Stimulated activated CD8-positive, alpha-beta memory T cell treated with anti-CD3 and anti-CD28 coated beads, Interleukin-15, amount 100 ng/mL, for 4 hours (primary cell): ENCODE measurements around the gene CDK18.
"Not testable (repeated sequence)": the region's sequence is repeated elsewhere in the genome, so short reads cannot be mapped to it uniquely, and the experiment has no call there.

Source experiments
- DNase-seq, 2 donors: peaks; one replicate each; pipeline ENCODE4 v3.0.0-alpha.2; 2020; ENCODE audit warnings: low read depth in 2 of 2

CDK18 gene

GRCh38 chr1:205504311-205505075, at the start of gene CDK18:
Gene CDK18 (plus strand): TSS chr1:205504669. CDS start chr1:205523168, 18,499 bp downstream.
- peak; percentile 13 to 23 for DNase-seq

- DNase-seq, result no peak
These were observed 49.5 kb upstream of the CDK18 start for GRCh38 chr1:205454903-205455335.

GRCh38 chr1:205455581-205456382, 48.7 kb upstream of the CDK18 start, which contains the start of gene BLACAT1:
Gene BLACAT1 (minus strand): TSS chr1:205456045.
- DNase-seq, result no peak

- DNase-seq, result no peak
These were observed 48.0 kb upstream of the CDK18 start for GRCh38 chr1:205456383-205456867.

- DNase-seq, result no peak
These were observed 47.4 kb upstream of the CDK18 start for GRCh38 chr1:205456868-205457745.

- DNase-seq, result no peak
These were observed 45.5 kb upstream of the CDK18 start for GRCh38 chr1:205458777-205459566.

- DNase-seq, result no peak
These were observed 39.1 kb upstream of the CDK18 start for GRCh38 chr1:205465392-205465791.

- no peak for DNase-seq
These were observed 37.8 kb upstream of the CDK18 start for GRCh38 chr1:205466595-205467220.

- DNase-seq, result no peak
These were observed 34.3 kb upstream of the CDK18 start for GRCh38 chr1:205470131-205470530.

GRCh38 chr1:205472737-205473441, 31.6 kb upstream of the CDK18 start:
- no peak for DNase-seq

GRCh38 chr1:205473475-205473874, 31.0 kb upstream of the CDK18 start:
- no peak for DNase-seq

GRCh38 chr1:205473966-205474365, 30.5 kb upstream of the CDK18 start:
- DNase-seq, result no peak

GRCh38 chr1:205474571-205474970, 29.9 kb upstream of the CDK18 start:
- DNase-seq, result no peak

- no peak for DNase-seq
These were observed 28.6 kb upstream of the CDK18 start for GRCh38 chr1:205475855-205476254.

- no peak for DNase-seq
These were observed 27.8 kb upstream of the CDK18 start for GRCh38 chr1:205476648-205477047.

GRCh38 chr1:205477121-205477758, 27.2 kb upstream of the CDK18 start:
- DNase-seq, result no peak

GRCh38 chr1:205477759-205478247, 26.7 kb upstream of the CDK18 start:
- no peak for DNase-seq

GRCh38 chr1:205478985-205479384, 25.5 kb upstream of the CDK18 start:
- DNase-seq, result not testable (repeated sequence)

GRCh38 chr1:205480349-205480985, 24.0 kb upstream of the CDK18 start:
- peak; percentile 30 to 53 for DNase-seq
